Kidney tubule cell (primary cell): ENCODE data around the gene GDF2.

Source experiments
- DNase-seq: peaks from one replicate; pipeline ENCODE4 v3.0.0-alpha.2; 2018; ENCODE audit warnings: low spot score

The GDF2 gene

GRCh38 chr10:47370015-47370767 is 47.9 kb downstream of the GDF2 start:
- DNase-seq: no peak

DNA sequence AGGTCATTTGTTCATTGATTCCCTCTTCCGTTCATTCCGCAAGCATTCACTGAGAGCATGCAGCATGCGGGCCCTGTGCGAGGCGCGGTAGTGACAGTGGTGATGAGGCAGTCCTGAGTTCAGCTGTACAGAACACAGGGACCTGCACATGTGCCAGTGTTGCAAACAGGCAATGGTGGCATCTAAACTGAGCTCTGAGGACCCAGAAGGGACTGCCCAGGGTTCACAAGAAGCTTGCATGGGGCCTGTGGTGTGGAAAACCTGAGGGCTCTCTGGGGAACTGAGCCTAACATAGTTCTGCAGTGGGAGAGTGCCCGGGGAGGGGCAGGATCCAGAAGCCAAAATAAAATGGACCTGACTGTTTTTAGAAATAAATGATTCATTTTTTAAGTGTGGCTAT is 48.6 kb downstream of the GDF2 start:
- DNase-seq: no peak

DNA sequence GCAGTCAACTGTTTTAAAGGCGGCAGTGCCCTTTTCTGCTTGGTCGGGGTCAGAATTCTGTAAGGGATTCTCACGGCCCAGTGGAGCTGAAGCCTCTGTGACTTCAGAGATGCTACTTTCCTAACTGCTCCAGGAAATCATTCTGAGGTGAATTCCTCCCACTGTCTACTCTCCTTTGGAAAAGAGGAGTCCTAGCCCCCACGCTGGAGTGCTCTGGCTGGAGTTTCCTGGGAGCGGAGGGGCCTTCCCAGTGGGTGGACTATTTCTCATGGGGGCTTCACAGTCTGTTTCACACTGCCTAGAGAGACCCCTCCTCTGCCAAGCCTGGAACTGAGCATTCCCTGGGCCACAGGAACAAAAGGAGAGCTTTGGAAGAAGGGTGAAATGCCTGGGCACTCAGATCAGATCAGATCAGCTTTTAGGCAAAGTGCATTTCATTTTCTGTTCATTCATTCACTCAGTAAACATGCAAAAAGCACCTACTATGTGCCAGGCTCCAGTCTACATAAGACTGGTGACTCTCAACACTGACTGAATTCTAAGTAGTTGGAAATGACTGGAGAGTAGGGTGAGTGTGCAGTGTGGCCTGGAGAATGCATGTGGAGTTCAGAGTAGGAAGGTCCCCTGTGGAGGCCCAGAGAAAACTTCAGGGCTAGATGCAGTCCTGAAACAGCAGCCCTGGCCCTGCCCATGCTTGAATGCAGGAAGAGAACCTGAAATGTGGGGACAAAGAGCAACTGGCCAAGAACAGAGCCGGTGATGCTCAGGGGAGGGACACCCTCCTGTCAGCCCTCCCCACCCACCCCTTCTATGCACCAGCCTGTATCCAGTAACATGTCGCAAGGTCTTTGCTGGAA is 49.6 kb downstream of the GDF2 start:
- no peak for DNase-seq

- DNase-seq: no peak
Observed at GRCh38 chr10:47372726-47373125, 50.5 kb downstream of the GDF2 start.

- DNase-seq: no peak
Observed at GRCh38 chr10:47374611-47375536, 52.6 kb downstream of the GDF2 start.

DNA sequence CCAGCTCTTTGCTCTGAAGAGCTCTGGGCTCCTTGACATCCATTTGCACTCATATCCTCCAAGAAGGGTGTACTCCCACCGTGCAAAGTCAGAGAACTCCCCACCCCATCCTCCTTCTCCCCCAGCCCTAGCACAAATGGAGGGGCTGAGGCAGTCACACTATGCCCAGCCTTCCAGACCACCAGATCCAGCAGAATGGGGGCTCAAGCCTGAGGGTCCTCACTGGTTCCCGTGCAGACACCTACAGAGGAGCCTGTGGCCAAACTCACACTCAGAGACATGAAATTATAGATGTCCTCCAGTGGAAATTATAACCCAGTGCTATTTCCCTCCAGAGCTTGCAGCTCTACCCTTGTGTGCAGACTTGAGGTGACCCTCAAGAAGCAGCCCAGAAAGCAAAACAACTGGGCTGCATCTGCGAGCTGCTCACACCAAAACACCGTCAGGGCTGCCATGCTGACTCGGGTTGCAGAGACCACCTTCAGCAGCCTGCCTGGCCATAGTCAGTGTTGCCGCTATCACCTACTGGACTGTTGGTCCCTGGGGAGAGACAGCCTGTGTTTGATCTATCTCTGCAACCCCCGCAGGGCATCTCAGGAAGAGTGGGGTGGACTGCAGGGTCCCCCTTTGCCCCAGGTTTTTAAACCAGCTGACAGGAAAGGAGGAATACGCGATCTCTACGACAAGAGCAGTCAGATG is 54.4 kb downstream of the GDF2 start:
- no peak for DNase-seq
